ENCODE results near the gene TRABD2B. TPM values are rescaled to one million over a fixed set of nuclear protein-coding genes. Genes with fewer than 3 reads are reported as not detected.
A peak's percentile ranks its signal among the peaks of the same experiment; 100 is the strongest.

The TRABD2B gene
- total and polyA plus RNA-seq, 2 of the 13 experiments (the other 11 are each of a cell fraction or from before 2014, with no cell fraction given) = 0.04 TPM; not detected in 1

DNA sequence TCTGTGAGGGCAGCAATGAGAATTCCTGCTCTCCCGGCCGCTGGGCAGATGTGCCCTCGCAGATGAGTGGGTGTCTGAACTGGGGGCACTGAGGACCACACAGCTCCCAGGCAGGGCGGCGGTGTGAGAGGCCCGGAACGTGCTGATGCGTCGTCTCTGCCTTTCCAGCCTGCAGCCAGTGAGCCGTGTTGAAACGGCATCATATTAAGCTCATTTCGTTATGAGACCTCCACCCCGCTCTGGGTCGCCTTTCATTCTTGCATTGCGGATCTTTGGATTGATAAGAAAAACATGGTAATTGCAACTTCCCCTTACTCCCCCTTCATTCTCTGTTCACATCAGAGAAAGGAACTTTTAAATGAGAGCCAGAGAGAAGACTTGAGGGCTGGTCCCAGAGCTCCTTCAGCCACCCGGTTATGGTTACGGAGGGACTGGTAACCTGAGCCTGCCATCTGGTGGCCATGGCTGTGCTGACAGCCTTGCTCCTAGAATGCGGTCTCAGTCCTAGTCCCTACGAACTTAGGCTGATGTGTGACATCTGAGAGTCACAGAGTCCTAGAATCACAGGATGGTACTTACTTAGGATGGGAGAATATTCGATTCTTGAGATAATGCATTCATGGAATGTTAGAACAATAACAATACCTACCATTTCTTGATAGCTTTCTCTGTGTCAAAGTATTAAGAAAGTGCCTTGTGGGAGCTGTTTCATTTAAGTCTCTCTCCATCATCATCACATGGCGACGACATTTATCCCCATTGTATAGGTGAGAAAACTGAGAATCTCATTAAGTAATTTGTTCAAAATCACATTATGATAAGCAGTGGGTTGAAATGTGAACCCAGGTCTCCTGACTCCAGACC is 271.0 kb downstream of the TRABD2B start (continued):
- TF ChIP-seq, protein P1, sequence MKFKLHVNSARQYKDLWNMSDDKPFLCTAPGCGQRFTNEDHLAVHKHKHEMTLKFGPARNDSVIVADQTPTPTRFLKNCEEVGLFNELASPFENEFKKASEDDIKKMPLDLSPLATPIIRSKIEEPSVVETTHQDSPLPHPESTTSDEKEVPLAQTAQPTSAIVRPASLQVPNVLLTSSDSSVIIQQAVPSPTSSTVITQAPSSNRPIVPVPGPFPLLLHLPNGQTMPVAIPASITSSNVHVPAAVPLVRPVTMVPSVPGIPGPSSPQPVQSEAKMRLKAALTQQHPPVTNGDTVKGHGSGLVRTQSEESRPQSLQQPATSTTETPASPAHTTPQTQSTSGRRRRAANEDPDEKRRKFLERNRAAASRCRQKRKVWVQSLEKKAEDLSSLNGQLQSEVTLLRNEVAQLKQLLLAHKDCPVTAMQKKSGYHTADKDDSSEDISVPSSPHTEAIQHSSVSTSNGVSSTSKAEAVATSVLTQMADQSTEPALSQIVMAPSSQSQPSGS (CRISPR knock-in tag; IDR thresholded peaks at IDR 0.05) = 0 out of 2 replicates have a peak, but pooled peaks have one; percentile 17
- TF ChIP-seq, protein P2, sequence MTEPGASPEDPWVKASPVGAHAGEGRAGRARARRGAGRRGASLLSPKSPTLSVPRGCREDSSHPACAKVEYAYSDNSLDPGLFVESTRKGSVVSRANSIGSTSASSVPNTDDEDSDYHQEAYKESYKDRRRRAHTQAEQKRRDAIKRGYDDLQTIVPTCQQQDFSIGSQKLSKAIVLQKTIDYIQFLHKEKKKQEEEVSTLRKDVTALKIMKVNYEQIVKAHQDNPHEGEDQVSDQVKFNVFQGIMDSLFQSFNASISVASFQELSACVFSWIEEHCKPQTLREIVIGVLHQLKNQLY (CRISPR knock-in tag; IDR thresholded peaks at IDR 0.05) = no peak
- no peak for TF ChIP-seq ZFY (CRISPR knock-in tag; IDR thresholded peaks at IDR 0.05)
- no peak for TF ChIP-seq FOXK2 (IDR thresholded peaks at IDR 0.05)
- no peak for TF ChIP-seq RFXANK (CRISPR knock-in tag; IDR thresholded peaks at IDR 0.05)
- 0 out of 2 replicates have a peak, but pooled peaks have one; percentile 37 for TF ChIP-seq IRF2 (CRISPR knock-in tag; IDR thresholded peaks at IDR 0.05)
- TF ChIP-seq SMC3 (IDR thresholded peaks at IDR 0.05; ENCODE audit: low read length) = peak; percentile 77
- no peak for TF ChIP-seq SRSF4 (IDR thresholded peaks at IDR 0.05; ENCODE audit: low read depth, low read length, poor library complexity, severe bottlenecking)
- TF ChIP-seq, protein P3, sequence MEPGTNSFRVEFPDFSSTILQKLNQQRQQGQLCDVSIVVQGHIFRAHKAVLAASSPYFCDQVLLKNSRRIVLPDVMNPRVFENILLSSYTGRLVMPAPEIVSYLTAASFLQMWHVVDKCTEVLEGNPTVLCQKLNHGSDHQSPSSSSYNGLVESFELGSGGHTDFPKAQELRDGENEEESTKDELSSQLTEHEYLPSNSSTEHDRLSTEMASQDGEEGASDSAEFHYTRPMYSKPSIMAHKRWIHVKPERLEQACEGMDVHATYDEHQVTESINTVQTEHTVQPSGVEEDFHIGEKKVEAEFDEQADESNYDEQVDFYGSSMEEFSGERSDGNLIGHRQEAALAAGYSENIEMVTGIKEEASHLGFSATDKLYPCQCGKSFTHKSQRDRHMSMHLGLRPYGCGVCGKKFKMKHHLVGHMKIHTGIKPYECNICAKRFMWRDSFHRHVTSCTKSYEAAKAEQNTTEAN (CRISPR knock-in tag; conservative IDR thresholded peaks at IDR 0.05) = no peak
- TF ChIP-seq, protein P4, sequence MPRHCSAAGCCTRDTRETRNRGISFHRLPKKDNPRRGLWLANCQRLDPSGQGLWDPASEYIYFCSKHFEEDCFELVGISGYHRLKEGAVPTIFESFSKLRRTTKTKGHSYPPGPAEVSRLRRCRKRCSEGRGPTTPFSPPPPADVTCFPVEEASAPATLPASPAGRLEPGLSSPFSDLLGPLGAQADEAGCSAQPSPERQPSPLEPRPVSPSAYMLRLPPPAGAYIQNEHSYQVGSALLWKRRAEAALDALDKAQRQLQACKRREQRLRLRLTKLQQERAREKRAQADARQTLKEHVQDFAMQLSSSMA (CRISPR knock-in tag; IDR thresholded peaks at IDR 0.05) = no peak
- 0 out of 2 replicates have a peak, but pooled peaks have one; percentile 43 for TF ChIP-seq SAFB2 (CRISPR knock-in tag; IDR thresholded peaks at IDR 0.05; ENCODE audit: borderline replicate concordance, low read depth)
- TF ChIP-seq, protein P5, sequence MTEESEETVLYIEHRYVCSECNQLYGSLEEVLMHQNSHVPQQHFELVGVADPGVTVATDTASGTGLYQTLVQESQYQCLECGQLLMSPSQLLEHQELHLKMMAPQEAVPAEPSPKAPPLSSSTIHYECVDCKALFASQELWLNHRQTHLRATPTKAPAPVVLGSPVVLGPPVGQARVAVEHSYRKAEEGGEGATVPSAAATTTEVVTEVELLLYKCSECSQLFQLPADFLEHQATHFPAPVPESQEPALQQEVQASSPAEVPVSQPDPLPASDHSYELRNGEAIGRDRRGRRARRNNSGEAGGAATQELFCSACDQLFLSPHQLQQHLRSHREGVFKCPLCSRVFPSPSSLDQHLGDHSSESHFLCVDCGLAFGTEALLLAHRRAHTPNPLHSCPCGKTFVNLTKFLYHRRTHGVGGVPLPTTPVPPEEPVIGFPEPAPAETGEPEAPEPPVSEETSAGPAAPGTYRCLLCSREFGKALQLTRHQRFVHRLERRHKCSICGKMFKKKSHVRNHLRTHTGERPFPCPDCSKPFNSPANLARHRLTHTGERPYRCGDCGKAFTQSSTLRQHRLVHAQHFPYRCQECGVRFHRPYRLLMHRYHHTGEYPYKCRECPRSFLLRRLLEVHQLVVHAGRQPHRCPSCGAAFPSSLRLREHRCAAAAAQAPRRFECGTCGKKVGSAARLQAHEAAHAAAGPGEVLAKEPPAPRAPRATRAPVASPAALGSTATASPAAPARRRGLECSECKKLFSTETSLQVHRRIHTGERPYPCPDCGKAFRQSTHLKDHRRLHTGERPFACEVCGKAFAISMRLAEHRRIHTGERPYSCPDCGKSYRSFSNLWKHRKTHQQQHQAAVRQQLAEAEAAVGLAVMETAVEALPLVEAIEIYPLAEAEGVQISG (CRISPR knock-in tag; IDR thresholded peaks at IDR 0.05) = peak; percentile 36; the same call in 1 of the 2 replicates
- no peak for TF ChIP-seq GATAD1 (CRISPR knock-in tag; IDR thresholded peaks at IDR 0.05)
- peak; percentile 29 for TF ChIP-seq BCL6 (CRISPR knock-in tag; IDR thresholded peaks at IDR 0.05)
- peak; percentile 61 for TF ChIP-seq XRCC5 (optimal IDR thresholded peaks at IDR 0.05; ENCODE audit: low read length)
- TF ChIP-seq, protein P6, sequence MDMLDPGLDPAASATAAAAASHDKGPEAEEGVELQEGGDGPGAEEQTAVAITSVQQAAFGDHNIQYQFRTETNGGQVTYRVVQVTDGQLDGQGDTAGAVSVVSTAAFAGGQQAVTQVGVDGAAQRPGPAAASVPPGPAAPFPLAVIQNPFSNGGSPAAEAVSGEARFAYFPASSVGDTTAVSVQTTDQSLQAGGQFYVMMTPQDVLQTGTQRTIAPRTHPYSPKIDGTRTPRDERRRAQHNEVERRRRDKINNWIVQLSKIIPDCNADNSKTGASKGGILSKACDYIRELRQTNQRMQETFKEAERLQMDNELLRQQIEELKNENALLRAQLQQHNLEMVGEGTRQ (IDR thresholded peaks at IDR 0.05; ENCODE audit: low read depth, low read length) = no peak
- TF ChIP-seq, protein P6 (CRISPR knock-in tag; IDR thresholded peaks at IDR 0.05; ENCODE audit: borderline replicate concordance) = no peak
- TF ChIP-seq ZNF510 (CRISPR knock-in tag; IDR thresholded peaks at IDR 0.05; ENCODE audit: low read depth) = no peak
- TF ChIP-seq ZSCAN31 (CRISPR knock-in tag; IDR thresholded peaks at IDR 0.05; ENCODE audit: low read depth) = no peak
- peak; percentile 32 for TF ChIP-seq SAP130 (CRISPR knock-in tag; IDR thresholded peaks at IDR 0.05; ENCODE audit: low read depth)
- TF ChIP-seq SALL1 (CRISPR knock-in tag; IDR thresholded peaks at IDR 0.05) = 0 out of 2 replicates have a peak, but pooled peaks have one; percentile 15
